Lower lobe of right lung (tissue), 2 donors: Measurements from ENCODE around the gene DGKI. TPM values are rescaled to one million over a fixed set of nuclear protein-coding genes. Genes with fewer than 3 reads are reported as not detected.
A peak's percentile ranks its signal among the peaks of the same experiment; 100 is the strongest.
"Not testable (repeated sequence)": the region's sequence is repeated elsewhere in the genome, so short reads cannot be mapped to it uniquely, and the experiment has no call there.

Source experiments
- ATAC-seq, 2 donors: fragments of 200-7000 bp; cut with Tn5 transposase; one replicate each; pipeline ENCODE4 v1.9.1; 2020 to 2022; ENCODE audit warnings: mild to moderate bottlenecking in 2 of 2, moderate library complexity in 2 of 2
- DNase-seq: peaks from one replicate; pipeline ENCODE4 v3.0.0-alpha.2; 2020
- H3K27ac ChIP-seq: fragments of 200-600 bp; one replicate; pipeline ENCODE4 v1.8.0; 2022
- H3K27me3 ChIP-seq: fragments of 200-600 bp; one replicate; pipeline ENCODE4 v1.8.0; 2022; ENCODE audit warnings: low read depth
- H3K36me3 ChIP-seq: fragments of 200-600 bp; one replicate; pipeline ENCODE4 v1.8.0; 2022; ENCODE audit warnings: mild to moderate bottlenecking
- H3K4me1 ChIP-seq: fragments of 200-600 bp; one replicate; pipeline ENCODE4 v1.8.0; 2022
- H3K4me3 ChIP-seq: fragments of 200-600 bp; one replicate; pipeline ENCODE4 v1.8.0; 2022; ENCODE audit warnings: mild to moderate bottlenecking
- H3K9me3 ChIP-seq: fragments of 200-600 bp; one replicate; pipeline ENCODE4 v1.8.0; 2022
- CTCF ChIP-seq: fragments of 200-600 bp; IDR thresholded peaks from one replicate; pipeline ENCODE4 v1.8.0; 2022; ENCODE audit warnings: antibody characterized with exemption, mild to moderate bottlenecking
- intact Hi-C: fragments of 100-400 bp; cut with DNase I; formaldehyde crosslinking; loops from one replicate; pipeline ENCODE4 v1.11.0; 2022
- total RNA-seq: library from RNA; stranded (reverse); fragmentation: NEBNext Ultra II Directional; extraction: Animal tissue kit (Norgen Biotek cat#: 25700); gene quantifications from one replicate; pipeline ENCODE4 v1.2.1, GENCODE V29; 2021
- donor health status: DM: no; HTN: yes; CAD: no; lungs with severe emphysema.

Gene DGKI
- total RNA-seq, 1 donor from 2014 or later: 0.09 TPM

- no peak for TF ChIP-seq CTCF
- intact Hi-C loops: no loop called here
- no peaks in the 10 kb centered on the region for H3K4me1 ChIP-seq
Observed at GRCh38 chr7:137832382-137832781, 14.4 kb downstream of the DGKI start.

GRCh38 chr7:137831555-137831954 lies 15.2 kb downstream of the DGKI start:
- H3K4me1 ChIP-seq, intact Hi-C loops, H3K27ac ChIP-seq, H3K36me3 ChIP-seq, ATAC-seq, DNase-seq, H3K4me3 ChIP-seq, H3K27me3 ChIP-seq: not testable (repeated sequence)
- peaks cover 17% of the 10 kb centered on the region for H3K9me3 ChIP-seq

More at GRCh38 chr7:137832382-137832781, 14.4 kb downstream of the DGKI start:
- ATAC-seq: no peak
- H3K9me3 ChIP-seq: peaks cover 17% of the 10 kb centered on the region
- H3K27me3 ChIP-seq: no peaks in the 10 kb centered on the region
- no peak overlapping the region for H3K27ac ChIP-seq
- DNase-seq: no peak
- H3K36me3 ChIP-seq: no peaks in the 10 kb centered on the region
- no peak overlapping the region for H3K4me3 ChIP-seq

- Histone ChIP-seq H3K36me3 (no peaks in the 10 kb centered on the region), H3K27me3 (no peaks in the 10 kb centered on the region), H3K4me3 (no peak overlapping the region), H3K27ac (no peak overlapping the region), H3K4me1 (no peaks in the 10 kb centered on the region), H3K9me3 (peaks cover 17% of the 10 kb centered on the region)
- TF ChIP-seq CTCF: no peak
- intact Hi-C loops: no loop called here
- DNase-seq: no peak
- ATAC-seq: no peak
Observed at GRCh38 chr7:137829337-137829992, 17.3 kb downstream of the DGKI start.

GRCh38 chr7:137828456-137828855 lies 18.3 kb downstream of the DGKI start:
- H3K36me3 ChIP-seq: no peaks in the 10 kb centered on the region
- no peak overlapping the region for H3K27ac ChIP-seq
- ATAC-seq (no peak), DNase-seq (no peak)
- H3K4me1 ChIP-seq: no peaks in the 10 kb centered on the region
- peaks cover 13% of the 10 kb centered on the region for H3K9me3 ChIP-seq
- no peaks in the 10 kb centered on the region for H3K27me3 ChIP-seq
- H3K4me3 ChIP-seq: no peak overlapping the region
- TF ChIP-seq CTCF: no peak
- intact Hi-C loops: no loop called here

- no peak overlapping the region for H3K27ac ChIP-seq
- no peak overlapping the region for H3K4me3 ChIP-seq
- intact Hi-C loops: no loop called here
- no peaks in the 10 kb centered on the region for H3K27me3 ChIP-seq
- no peak for DNase-seq
- no peaks in the 10 kb centered on the region for H3K4me1 ChIP-seq
- no peak for ATAC-seq
- no peaks in the 10 kb centered on the region for H3K36me3 ChIP-seq
- no peak for TF ChIP-seq CTCF
- no peaks in the 10 kb centered on the region for H3K9me3 ChIP-seq
Observed at GRCh38 chr7:137825489-137825888, 21.3 kb downstream of the DGKI start.

GRCh38 chr7:137820677-137821420 lies 25.9 kb downstream of the DGKI start:
- H3K4me3 ChIP-seq: no peak overlapping the region
- no peaks in the 10 kb centered on the region for H3K36me3 ChIP-seq
- H3K27me3 ChIP-seq: no peaks in the 10 kb centered on the region
- TF ChIP-seq CTCF: no peak
- ATAC-seq (peak; percentile 26 to 35), DNase-seq (no peak)
- intact Hi-C loops: no loop called here
- H3K27ac ChIP-seq: no peak overlapping the region
- H3K9me3 ChIP-seq: no peaks in the 10 kb centered on the region
- no peaks in the 10 kb centered on the region for H3K4me1 ChIP-seq
